PFSK-1 (cell line): ENCODE results near the gene KRT80.

ENCODE experiments used
- FOXP2 ChIP-seq: optimal IDR thresholded peaks from 2 replicates; pipeline ENCODE3; 2011; ENCODE audit warnings: borderline replicate concordance, control low read depth, inconsistent platforms; ENCODE audit not compliant: insufficient read depth; ENCODE audit errors: extremely low read length, extremely low read depth
- POLR2AphosphoS5 ChIP-seq: IDR thresholded peaks from 2 replicates; pipeline ENCODE4 v1.6.1; 2012; ENCODE audit warnings: low read depth, mild to moderate bottlenecking, control low read depth, low read length, moderate library complexity
- REST ChIP-seq, 2 experiments: IDR thresholded peaks; 2 replicates each; pipeline versions ENCODE4 v1.6.1 to v1.8.0; 2011 to 2012; ENCODE audit warnings: low read depth in 2 of 2, low read length in 2 of 2, control low read depth in 1 of 2, inconsistent platforms in 1 of 2, mild to moderate bottlenecking in 1 of 2, moderate library complexity in 1 of 2; ENCODE audit not compliant: insufficient read depth in 1 of 2
- SIN3A ChIP-seq: IDR thresholded peaks from 2 replicates; pipeline ENCODE4 v1.6.1; 2012; ENCODE audit warnings: mild to moderate bottlenecking, low read length, moderate library complexity, borderline replicate concordance; ENCODE audit not compliant: insufficient read depth
- TAF1 ChIP-seq: IDR thresholded peaks from 2 replicates; pipeline ENCODE4 v1.6.1; 2012; ENCODE audit warnings: low read length, control low read depth, borderline replicate concordance; ENCODE audit not compliant: insufficient read depth

Gene KRT80

GRCh38 chr12:52122904-52123303 is 68.9 kb downstream of the KRT80 start:
- TF ChIP-seq REST (IDR thresholded peaks at IDR 0.05; ENCODE audit: insufficient read depth in 1 of 2, low read depth in 2 of 2, low read length in 2 of 2) (no peak), FOXP2 (no peak), TAF1 (no peak), POLR2AphosphoS5 (no peak), SIN3A (no peak)

- no peak for TF ChIP-seq REST (IDR thresholded peaks at IDR 0.05; ENCODE audit: insufficient read depth in 1 of 2, low read depth in 2 of 2, low read length in 2 of 2)
- no peak for TF ChIP-seq TAF1
- no peak for TF ChIP-seq POLR2AphosphoS5
Observed at GRCh38 chr12:52122540-52122871, 69.3 kb downstream of the KRT80 start.

GRCh38 chr12:52121824-52122539 is 69.8 kb downstream of the KRT80 start:
- TF ChIP-seq POLR2AphosphoS5: no peak
- no peak for TF ChIP-seq SIN3A
- no peak for TF ChIP-seq TAF1
- TF ChIP-seq REST (IDR thresholded peaks at IDR 0.05; ENCODE audit: insufficient read depth in 1 of 2, low read depth in 2 of 2, low read length in 2 of 2): no peak
- no peak for TF ChIP-seq FOXP2

- TF ChIP-seq POLR2AphosphoS5: no peak
Observed at GRCh38 chr12:52120951-52121823, 70.6 kb downstream of the KRT80 start.

GRCh38 chr12:52119398-52120254 is 72.2 kb downstream of the KRT80 start:
- no peak for TF ChIP-seq SIN3A
- no peak for TF ChIP-seq TAF1
- TF ChIP-seq POLR2AphosphoS5: no peak
